WERI-Rb-1 (cell line): ENCODE results near the gene IRX3.

ENCODE experiments used
- DNase-seq: peaks from one replicate; pipeline ENCODE4 v3.0.0-alpha.2; 2020
- H3K27ac ChIP-seq: fragments of 250-450 bp; sonication (Bioruptor Pico); 2 replicates; pipeline ENCODE4 v1.5.1; 2020; ENCODE audit warnings: mild to moderate bottlenecking, moderate library complexity
- H3K27me3 ChIP-seq: fragments of 250-450 bp; sonication (Bioruptor Pico); 2 replicates; pipeline ENCODE4 v1.5.1; 2021; ENCODE audit warnings: mild to moderate bottlenecking, low read depth, moderate library complexity; ENCODE audit not compliant: insufficient read depth, severe bottlenecking
- H3K36me3 ChIP-seq: fragments of 250-450 bp; sonication (Bioruptor Pico); 2 replicates; pipeline ENCODE4 v1.5.1; 2020; ENCODE audit warnings: mild to moderate bottlenecking, moderate library complexity
- H3K4me3 ChIP-seq: 2 replicates; pipeline ENCODE4 v1.5.1; 2011; ENCODE audit warnings: low read depth, mild to moderate bottlenecking, control low read depth, low read length
- H3K9me3 ChIP-seq: fragments of 250-450 bp; sonication (Bioruptor Pico); 2 replicates; pipeline ENCODE4 v1.5.1; 2021; ENCODE audit warnings: mild to moderate bottlenecking, moderate library complexity; ENCODE audit not compliant: severe bottlenecking
- CTCF ChIP-seq: IDR thresholded peaks from 2 replicates; pipeline ENCODE4 v1.5.1; 2011; ENCODE audit warnings: low read depth, mild to moderate bottlenecking, control low read depth, inconsistent platforms, low read length

The IRX3 gene

GRCh38 chr16:54303613-54304012, 17.0 kb upstream of the IRX3 start:
- Histone ChIP-seq H3K36me3 (no peaks in the 10 kb centered on the region), H3K9me3 (no peaks in the 10 kb centered on the region), H3K27ac (no peak overlapping the region), H3K27me3 (no peaks in the 10 kb centered on the region), H3K4me3 (no peak overlapping the region)
- no peak for DNase-seq
- no peak for TF ChIP-seq CTCF

GRCh38 chr16:54297154-54297553, 10.6 kb upstream of the IRX3 start:
- no peaks in the 10 kb centered on the region for H3K9me3 ChIP-seq
- no peak for DNase-seq
- TF ChIP-seq CTCF: no peak
- no peak overlapping the region for H3K27ac ChIP-seq
- no peaks in the 10 kb centered on the region for H3K27me3 ChIP-seq
- H3K4me3 ChIP-seq: no peak overlapping the region
- H3K36me3 ChIP-seq: no peaks in the 10 kb centered on the region

GRCh38 chr16:54296543-54296942, 10.0 kb upstream of the IRX3 start:
- H3K4me3 ChIP-seq: no peak overlapping the region
- no peaks in the 10 kb centered on the region for H3K9me3 ChIP-seq
- H3K36me3 ChIP-seq: no peaks in the 10 kb centered on the region
- H3K27ac ChIP-seq: no peak overlapping the region
- no peak for TF ChIP-seq CTCF
- no peak for DNase-seq
- H3K27me3 ChIP-seq: no peaks in the 10 kb centered on the region

GRCh38 chr16:54291656-54292487, 5.3 kb upstream of the IRX3 start:
- no peak for DNase-seq
- no peaks in the 10 kb centered on the region for H3K9me3 ChIP-seq
- no peaks in the 10 kb centered on the region for H3K36me3 ChIP-seq
- TF ChIP-seq CTCF: no peak
- no peak overlapping the region for H3K4me3 ChIP-seq
- H3K27ac ChIP-seq: no peak overlapping the region
- H3K27me3 ChIP-seq: peaks cover 26% of the 10 kb centered on the region

GRCh38 chr16:54290833-54291655, 4.5 kb upstream of the IRX3 start:
- DNase-seq: no peak
- TF ChIP-seq CTCF: no peak
- H3K36me3 ChIP-seq: no peaks in the 10 kb centered on the region
- peaks cover 26% of the 10 kb centered on the region for H3K27me3 ChIP-seq
- H3K9me3 ChIP-seq: no peaks in the 10 kb centered on the region
- no peak overlapping the region for H3K4me3 ChIP-seq
- H3K27ac ChIP-seq: no peak overlapping the region
